Measurements from ENCODE around the gene PHF12. TPM values are rescaled to one million over a fixed set of nuclear protein-coding genes. Genes with fewer than 3 reads are reported as not detected.
A peak's percentile ranks its signal among the peaks of the same experiment; 100 is the strongest.

The PHF12 gene
- total and polyA plus RNA-seq, 2 of the 13 experiments (the other 11 are each of a cell fraction or from before 2014, with no cell fraction given) = 9.8 to 17.1 TPM

GRCh38 chr17:28969706-28970393 lies 18.5 kb upstream of the PHF12 start:
- ChIA-PET POLR2A (interaction anchor here (0.8 kb wide), 1 partner anchor 73 kb away, joined by 3 read pairs; the partner anchor contains the start of gene PIPOX), CTCF (ENCODE audit: low intra/inter-chr PET ratio, low total read pairs) (no interaction called here)
- Histone ChIP-seq H3K27ac (ENCODE audit: extremely low read length, insufficient read depth, low read length) (no peak overlapping the region), H3K9ac (ENCODE audit: insufficient read depth, low read depth, low read length) (no peak overlapping the region), H3K27me3 (ENCODE audit: control insufficient read depth in 1 of 2, insufficient read depth in 2 of 2, low read length in 2 of 2) (peaks cover 2 to 75% of the 10 kb centered on the region in 2 experiments; a peak in 4 of 5 replicates), H2AFZ (ENCODE audit: low read length) (no peak overlapping the region), H3K4me2 (ENCODE audit: low read depth, low read length) (peak overlapping the region; percentile 39; the same call in 1 of the 2 replicates), H3K9me3 (ENCODE audit: low read length) (no peaks in the 10 kb centered on the region), H3K36me3 (replicated peaks in 1 of 2; ENCODE audit: control insufficient read depth in 1 of 2, insufficient read depth in 2 of 2, low read length in 2 of 2) (no peaks in the 10 kb centered on the region), H3K4me1 (ENCODE audit: insufficient read depth, low read length) (peaks cover 43% of the 10 kb centered on the region), H3K4me3 (replicated peaks in 1 of 3; ENCODE audit: insufficient read depth in 1 of 3, low read depth in 2 of 3, low read length in 3 of 3) (no peak overlapping the region; a peak in 1 of 6 replicates), H4K20me1 (ENCODE audit: insufficient read depth, low read length) (no peaks in the 10 kb centered on the region), H3K79me2 (ENCODE audit: insufficient read depth, low read length) (no peaks in the 10 kb centered on the region)
- BruUV-seq (replicated peaks) = no TSS peak
- ATAC-seq (peak; percentile 35), FAIRE-seq (no peak), DNase-seq (ENCODE audit: low spot score) (no peak)
- in situ Hi-C loops (cut with HindIII; ENCODE audit: extremely low pct_ligation_motif_present, low pct_unique_long_range_greater_than_20kb) (loop anchor here (5.0 kb wide), 1 partner anchor 137 kb away; no protein-coding TSS in a partner anchor), intact Hi-C loops (cut with micrococcal nuclease; ENCODE audit: unreplicated experiment) (loop anchor here (10.0 kb wide), 2 partner anchors 45 to 105 kb away; no protein-coding TSS in a partner anchor)
- 28% methylated on average over 7 of the region's 12 CpGs for WGBS (ENCODE audit: low lambda C conversion rate)
- no peak for TF ChIP-seq ATAD3A (CRISPR knock-in tag; IDR thresholded peaks at IDR 0.05)
- no peak for TF ChIP-seq MTA3 (CRISPR knock-in tag; IDR thresholded peaks at IDR 0.05)
- no peak for TF ChIP-seq ZNF251 (CRISPR knock-in tag; IDR thresholded peaks at IDR 0.05)
- no peak for TF ChIP-seq ARID3A (IDR thresholded peaks at IDR 0.05; ENCODE audit: low read depth, low read length)
- no peak for TF ChIP-seq ZNF205 (CRISPR knock-in tag; IDR thresholded peaks at IDR 0.05)
- TF ChIP-seq MED1 (CRISPR knock-in tag; IDR thresholded peaks at IDR 0.05) = peak; percentile 26; the same call in 1 of the 2 replicates
- TF ChIP-seq PAXIP1 (CRISPR knock-in tag; conservative IDR thresholded peaks at IDR 0.05) = peak; percentile 69
- TF ChIP-seq FOXK2 (IDR thresholded peaks at IDR 0.05) = no peak
- TF ChIP-seq ZSCAN25 (CRISPR knock-in tag; IDR thresholded peaks at IDR 0.05) = no peak
- TF ChIP-seq ZMYM2 (CRISPR knock-in tag; IDR thresholded peaks at IDR 0.05) = 0 out of 2 replicates have a peak, but pooled peaks have one; percentile 23
- 0 out of 2 replicates have a peak, but pooled peaks have one; percentile 12 for TF ChIP-seq FOXA3 (CRISPR knock-in tag; IDR thresholded peaks at IDR 0.05)
- no peak for TF ChIP-seq ZFP1 (CRISPR knock-in tag; IDR thresholded peaks at IDR 0.05)
- no peak for TF ChIP-seq ZNF17 (CRISPR knock-in tag; IDR thresholded peaks at IDR 0.05)
- TF ChIP-seq, protein P1, sequence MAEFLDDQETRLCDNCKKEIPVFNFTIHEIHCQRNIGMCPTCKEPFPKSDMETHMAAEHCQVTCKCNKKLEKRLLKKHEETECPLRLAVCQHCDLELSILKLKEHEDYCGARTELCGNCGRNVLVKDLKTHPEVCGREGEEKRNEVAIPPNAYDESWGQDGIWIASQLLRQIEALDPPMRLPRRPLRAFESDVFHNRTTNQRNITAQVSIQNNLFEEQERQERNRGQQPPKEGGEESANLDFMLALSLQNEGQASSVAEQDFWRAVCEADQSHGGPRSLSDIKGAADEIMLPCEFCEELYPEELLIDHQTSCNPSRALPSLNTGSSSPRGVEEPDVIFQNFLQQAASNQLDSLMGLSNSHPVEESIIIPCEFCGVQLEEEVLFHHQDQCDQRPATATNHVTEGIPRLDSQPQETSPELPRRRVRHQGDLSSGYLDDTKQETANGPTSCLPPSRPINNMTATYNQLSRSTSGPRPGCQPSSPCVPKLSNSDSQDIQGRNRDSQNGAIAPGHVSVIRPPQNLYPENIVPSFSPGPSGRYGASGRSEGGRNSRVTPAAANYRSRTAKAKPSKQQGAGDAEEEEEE (CRISPR knock-in tag; IDR thresholded peaks at IDR 0.05; ENCODE audit: borderline replicate concordance) = no peak
- no peak for TF ChIP-seq CCAR2 (optimal IDR thresholded peaks at IDR 0.05; ENCODE audit: low read depth, low read length)
- TF ChIP-seq HNF4G (IDR thresholded peaks at IDR 0.05; ENCODE audit: borderline replicate concordance, low read depth, low read length) = no peak
- TF ChIP-seq HNF4G (CRISPR knock-in tag; IDR thresholded peaks at IDR 0.05; ENCODE audit: borderline replicate concordance, low read depth) = no peak
